Inferior parietal cortex (tissue), 1 donor: ENCODE data around the gene PRICKLE3.
A peak's percentile ranks its signal among the peaks of the same experiment; 100 is the strongest.
"Not testable (repeated sequence)": the region's sequence is repeated elsewhere in the genome, so short reads cannot be mapped to it uniquely, and the experiment has no call there.

Source experiments
- DNase-seq: peaks from one replicate; pipeline ENCODE4 v3.0.0-alpha.2; 2016; ENCODE audit errors: extremely low spot score

Gene PRICKLE3

GRCh38 chrX:49161632-49162031 lies 24.5 kb downstream of the PRICKLE3 start:
- DNase-seq = no peak

- DNase-seq = no peak
These were observed 25.3 kb downstream of the PRICKLE3 start for GRCh38 chrX:49160908-49161307.

GRCh38 chrX:49157194-49157593 lies 29.0 kb downstream of the PRICKLE3 start:
- no peak for DNase-seq

GRCh38 chrX:49155900-49156837 lies 30.0 kb downstream of the PRICKLE3 start:
- DNase-seq = peak; percentile 79

- DNase-seq = peak; percentile 46
These were observed 30.8 kb downstream of the PRICKLE3 start for GRCh38 chrX:49155243-49155899.

GRCh38 chrX:49153467-49153866 lies 32.7 kb downstream of the PRICKLE3 start:
- no peak for DNase-seq

GRCh38 chrX:49149291-49149690 lies 36.9 kb downstream of the PRICKLE3 start:
- not testable (repeated sequence) for DNase-seq

- DNase-seq = not testable (repeated sequence)
These were observed 37.6 kb downstream of the PRICKLE3 start for GRCh38 chrX:49148390-49149100.

- no peak for DNase-seq
These were observed 38.2 kb downstream of the PRICKLE3 start for GRCh38 chrX:49147936-49148335.

GRCh38 chrX:49147282-49147681 lies 38.9 kb downstream of the PRICKLE3 start:
- DNase-seq = no peak

GRCh38 chrX:49143154-49143553 lies 43.0 kb downstream of the PRICKLE3 start:
- DNase-seq = not testable (repeated sequence)

- not testable (repeated sequence) for DNase-seq
These were observed 43.9 kb downstream of the PRICKLE3 start for GRCh38 chrX:49142264-49142663.

GRCh38 chrX:49139713-49140112 lies 46.5 kb downstream of the PRICKLE3 start:
- DNase-seq = no peak

GRCh38 chrX:49137492-49137891 lies 48.7 kb downstream of the PRICKLE3 start:
- no peak for DNase-seq

GRCh38 chrX:49133759-49134158 lies 52.4 kb downstream of the PRICKLE3 start:
- no peak for DNase-seq

- not testable (repeated sequence) for DNase-seq
These were observed 53.9 kb downstream of the PRICKLE3 start for GRCh38 chrX:49132275-49132674.

- DNase-seq = no peak
These were observed 56.7 kb downstream of the PRICKLE3 start for GRCh38 chrX:49129427-49129826.

- not testable (repeated sequence) for DNase-seq
These were observed 58.4 kb downstream of the PRICKLE3 start for GRCh38 chrX:49127742-49128258.
